ENCODE results near the gene LRRC1.

- TF ChIP-seq, protein P1, sequence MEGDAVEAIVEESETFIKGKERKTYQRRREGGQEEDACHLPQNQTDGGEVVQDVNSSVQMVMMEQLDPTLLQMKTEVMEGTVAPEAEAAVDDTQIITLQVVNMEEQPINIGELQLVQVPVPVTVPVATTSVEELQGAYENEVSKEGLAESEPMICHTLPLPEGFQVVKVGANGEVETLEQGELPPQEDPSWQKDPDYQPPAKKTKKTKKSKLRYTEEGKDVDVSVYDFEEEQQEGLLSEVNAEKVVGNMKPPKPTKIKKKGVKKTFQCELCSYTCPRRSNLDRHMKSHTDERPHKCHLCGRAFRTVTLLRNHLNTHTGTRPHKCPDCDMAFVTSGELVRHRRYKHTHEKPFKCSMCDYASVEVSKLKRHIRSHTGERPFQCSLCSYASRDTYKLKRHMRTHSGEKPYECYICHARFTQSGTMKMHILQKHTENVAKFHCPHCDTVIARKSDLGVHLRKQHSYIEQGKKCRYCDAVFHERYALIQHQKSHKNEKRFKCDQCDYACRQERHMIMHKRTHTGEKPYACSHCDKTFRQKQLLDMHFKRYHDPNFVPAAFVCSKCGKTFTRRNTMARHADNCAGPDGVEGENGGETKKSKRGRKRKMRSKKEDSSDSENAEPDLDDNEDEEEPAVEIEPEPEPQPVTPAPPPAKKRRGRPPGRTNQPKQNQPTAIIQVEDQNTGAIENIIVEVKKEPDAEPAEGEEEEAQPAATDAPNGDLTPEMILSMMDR (IDR thresholded peaks at IDR 0.05) = no peak
- TF ChIP-seq POLR2A (IDR thresholded peaks at IDR 0.05) = no peak
- no peak for TF ChIP-seq POLR2AphosphoS5 (IDR thresholded peaks at IDR 0.05)
Observed at GRCh38 chr6:53878808-53879207, 84.0 kb downstream of the LRRC1 start.
